Activated T-helper 17 cell treated with anti-CD3 and anti-CD28 coated beads, Interleukin-2, amount 50 U/mL, for 72 hours (primary cell): Measurements from ENCODE around the gene GYG2. TPM values are rescaled to one million over a fixed set of nuclear protein-coding genes. Genes with fewer than 3 reads are reported as not detected.
"Not testable (repeated sequence)": the region's sequence is repeated elsewhere in the genome, so short reads cannot be mapped to it uniquely, and the experiment has no call there.

ENCODE experiments used
- ATAC-seq: fragments of 150-1000 bp; cut with Tn5 transposase; replicated peaks from 2 replicates; pipeline ENCODE4 v1.10.0; 2021; ENCODE audit warnings: mild to moderate bottlenecking, moderate library complexity
- H3K27ac Mint-ChIP-seq: one replicate; pipeline ENCODE4 v1.8.0; 2022; ENCODE audit warnings: mixed read lengths
- H3K27me3 Mint-ChIP-seq: one replicate; pipeline ENCODE4 v1.8.0; 2022; ENCODE audit warnings: mixed read lengths
- H3K36me3 Mint-ChIP-seq: one replicate; pipeline ENCODE4 v1.8.0; 2022; ENCODE audit warnings: low read depth, mild to moderate bottlenecking, mixed read lengths
- H3K4me1 Mint-ChIP-seq: one replicate; pipeline ENCODE4 v1.8.0; 2022; ENCODE audit warnings: mixed read lengths
- H3K4me3 Mint-ChIP-seq: one replicate; pipeline ENCODE4 v1.8.0; 2022; ENCODE audit warnings: mild to moderate bottlenecking, mixed read lengths
- H3K9me3 Mint-ChIP-seq: one replicate; pipeline ENCODE4 v1.8.0; 2022; ENCODE audit warnings: mixed read lengths
- total RNA-seq, 2 donors: library from RNA; stranded (reverse); gene quantifications; one replicate each; pipeline ENCODE4 v1.2.3, GENCODE V29; 2022

Gene GYG2
- total RNA-seq, 2 donors from 2014 or later, result not detected

- no peaks in the 10 kb centered on the region for H3K4me1 Mint-ChIP-seq
- no peak overlapping the region for H3K4me3 Mint-ChIP-seq
- no peak overlapping the region for H3K27ac Mint-ChIP-seq
- ATAC-seq, result no peak
- peaks cover 3% of the 10 kb centered on the region for H3K27me3 Mint-ChIP-seq
- H3K36me3 Mint-ChIP-seq, result no peaks in the 10 kb centered on the region
- no peaks in the 10 kb centered on the region for H3K9me3 Mint-ChIP-seq
Observed at GRCh38 chrX:2894885-2895292, 66.2 kb downstream of the GYG2 start.

DNA sequence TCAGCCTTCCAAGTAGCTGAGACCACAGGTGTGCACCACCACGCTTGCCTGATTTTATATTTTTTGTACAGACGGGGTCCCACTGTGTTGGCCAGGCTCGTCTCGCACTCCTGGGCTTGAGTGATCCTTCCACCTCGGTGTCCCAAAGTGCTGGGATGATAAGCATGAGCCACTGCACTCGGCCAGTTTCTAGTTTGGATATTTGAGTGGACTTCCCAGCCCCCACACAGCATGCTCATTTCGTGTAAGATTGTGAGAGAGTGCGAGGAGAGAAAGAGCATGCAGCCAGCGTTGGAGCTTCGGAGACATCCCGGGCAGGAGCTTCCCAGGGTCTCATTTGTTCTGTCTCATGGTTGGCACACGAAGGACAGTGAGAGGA lies 68.6 kb downstream of the GYG2 start:
- Mint-ChIP-seq H3K36me3 (no peaks in the 10 kb centered on the region), H3K4me3 (no peak overlapping the region), H3K4me1 (no peaks in the 10 kb centered on the region), H3K27me3 (no peaks in the 10 kb centered on the region), H3K9me3 (no peaks in the 10 kb centered on the region), H3K27ac (no peak overlapping the region)
- ATAC-seq, result no peak

GRCh38 chrX:2897690-2898623 lies 69.2 kb downstream of the GYG2 start:
- not testable (repeated sequence) for H3K4me1 Mint-ChIP-seq, ATAC-seq, H3K4me3 Mint-ChIP-seq, H3K36me3 Mint-ChIP-seq, H3K27ac Mint-ChIP-seq, H3K9me3 Mint-ChIP-seq, H3K27me3 Mint-ChIP-seq

GRCh38 chrX:2898846-2899512 lies 70.2 kb downstream of the GYG2 start:
- Mint-ChIP-seq H3K4me3 (no peak overlapping the region), H3K9me3 (no peaks in the 10 kb centered on the region), H3K27ac (no peak overlapping the region), H3K36me3 (no peaks in the 10 kb centered on the region), H3K4me1 (no peaks in the 10 kb centered on the region), H3K27me3 (no peaks in the 10 kb centered on the region)
- ATAC-seq, result no peak

- H3K27ac Mint-ChIP-seq, result no peak overlapping the region
Observed at GRCh38 chrX:2901367-2902036, 72.8 kb downstream of the GYG2 start.

GRCh38 chrX:2902841-2903240 lies 74.1 kb downstream of the GYG2 start:
- H3K27me3 Mint-ChIP-seq, result no peaks in the 10 kb centered on the region
- H3K4me3 Mint-ChIP-seq, result no peak overlapping the region
- peaks cover 2% of the 10 kb centered on the region for H3K36me3 Mint-ChIP-seq
- H3K27ac Mint-ChIP-seq, result no peak overlapping the region
- H3K9me3 Mint-ChIP-seq, result peaks cover under 1% of the 10 kb centered on the region
- no peaks in the 10 kb centered on the region for H3K4me1 Mint-ChIP-seq
- no peak for ATAC-seq

More at GRCh38 chrX:2901367-2902036, 72.8 kb downstream of the GYG2 start:
- Mint-ChIP-seq H3K4me3 (no peak overlapping the region), H3K27me3 (no peaks in the 10 kb centered on the region), H3K36me3 (no peaks in the 10 kb centered on the region), H3K4me1 (no peaks in the 10 kb centered on the region), H3K9me3 (no peaks in the 10 kb centered on the region)
- no peak for ATAC-seq

GRCh38 chrX:2903366-2903765 lies 74.6 kb downstream of the GYG2 start:
- Mint-ChIP-seq H3K27me3 (no peaks in the 10 kb centered on the region), H3K4me1 (no peaks in the 10 kb centered on the region), H3K27ac (no peak overlapping the region), H3K9me3 (peaks cover 3% of the 10 kb centered on the region), H3K36me3 (peaks cover 7% of the 10 kb centered on the region), H3K4me3 (no peak overlapping the region)
- no peak for ATAC-seq

- Mint-ChIP-seq H3K27ac (no peak overlapping the region), H3K4me1 (no peaks in the 10 kb centered on the region), H3K27me3 (no peaks in the 10 kb centered on the region), H3K9me3 (peaks cover 3% of the 10 kb centered on the region), H3K4me3 (no peak overlapping the region), H3K36me3 (peaks cover 8% of the 10 kb centered on the region)
- no peak for ATAC-seq
Observed at GRCh38 chrX:2907295-2907694, 78.6 kb downstream of the GYG2 start.

- peaks cover 8% of the 10 kb centered on the region for H3K36me3 Mint-ChIP-seq
- H3K4me1 Mint-ChIP-seq, result no peaks in the 10 kb centered on the region
- no peak for ATAC-seq
- no peak overlapping the region for H3K27ac Mint-ChIP-seq
- peaks cover 3% of the 10 kb centered on the region for H3K9me3 Mint-ChIP-seq
- H3K4me3 Mint-ChIP-seq, result no peak overlapping the region
- H3K27me3 Mint-ChIP-seq, result no peaks in the 10 kb centered on the region
Observed at GRCh38 chrX:2908125-2908685, 79.5 kb downstream of the GYG2 start.

DNA sequence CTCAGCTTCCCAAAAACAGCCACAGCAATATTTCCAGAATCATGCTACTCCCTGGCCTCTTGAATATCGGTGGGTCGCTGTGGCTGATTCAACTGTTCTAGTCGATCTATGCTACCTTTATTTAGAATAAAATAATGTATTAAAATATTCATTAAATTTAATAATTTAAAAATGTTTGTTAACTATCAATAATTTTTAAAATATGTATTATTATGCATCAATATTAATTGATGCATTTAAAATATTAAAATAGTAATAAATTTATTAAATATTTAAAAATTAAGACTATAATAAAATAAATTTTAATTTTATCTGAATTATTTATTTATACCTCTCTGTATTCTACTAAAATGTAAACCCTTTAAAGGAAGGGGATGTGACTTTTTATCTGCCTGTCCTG lies 81.4 kb downstream of the GYG2 start:
- no peak overlapping the region for H3K4me3 Mint-ChIP-seq
- H3K9me3 Mint-ChIP-seq, result peaks cover 3% of the 10 kb centered on the region
- no peak overlapping the region for H3K27ac Mint-ChIP-seq
- no peaks in the 10 kb centered on the region for H3K4me1 Mint-ChIP-seq
- H3K36me3 Mint-ChIP-seq, result peaks cover 8% of the 10 kb centered on the region
- no peak for ATAC-seq
- H3K27me3 Mint-ChIP-seq, result no peaks in the 10 kb centered on the region

DNA sequence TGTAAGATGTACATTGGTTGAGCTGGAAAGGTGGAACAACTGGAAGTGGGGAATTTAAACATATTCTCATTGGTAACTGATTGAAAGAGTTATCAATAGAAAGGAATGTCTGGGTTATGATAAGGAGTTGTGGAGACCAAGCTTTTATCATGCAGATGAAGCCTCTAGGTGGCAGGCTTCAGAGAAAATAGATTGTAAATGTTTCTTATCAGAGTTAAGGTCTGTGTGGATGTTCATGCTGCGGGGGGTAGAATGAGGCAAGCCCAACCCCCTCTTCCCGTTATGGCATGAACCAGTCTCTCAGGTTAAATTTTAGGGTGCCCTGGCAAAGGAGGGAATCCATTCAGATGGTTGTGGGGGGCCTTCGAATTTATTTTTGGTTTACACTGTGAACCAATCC lies 84.4 kb downstream of the GYG2 start:
- no peaks in the 10 kb centered on the region for H3K27me3 Mint-ChIP-seq
- H3K4me1 Mint-ChIP-seq, result no peaks in the 10 kb centered on the region
- ATAC-seq, result no peak
- no peak overlapping the region for H3K4me3 Mint-ChIP-seq
- no peak overlapping the region for H3K27ac Mint-ChIP-seq
- peaks cover 3% of the 10 kb centered on the region for H3K36me3 Mint-ChIP-seq
- no peaks in the 10 kb centered on the region for H3K9me3 Mint-ChIP-seq

DNA sequence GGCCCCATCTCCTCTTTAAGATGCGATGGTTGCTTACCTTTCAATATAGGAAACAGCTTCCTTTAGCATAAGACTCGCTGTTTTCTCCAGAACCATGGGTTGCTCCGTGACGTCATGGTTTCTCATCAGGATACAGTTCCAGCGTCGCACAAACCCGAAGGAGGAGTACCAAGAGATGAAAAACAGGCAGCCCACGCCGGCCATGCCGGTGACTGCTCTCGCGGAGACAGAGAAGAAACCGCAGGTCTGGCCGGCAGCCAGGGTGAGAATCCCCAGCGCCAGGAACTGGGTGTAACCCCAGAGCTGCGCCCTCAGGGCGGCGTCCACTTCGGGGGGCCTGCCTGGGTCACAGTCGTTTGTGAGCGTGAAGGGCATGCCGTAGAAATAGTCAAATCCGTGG lies 89.0 kb downstream of the GYG2 start:
- Mint-ChIP-seq H3K9me3 (no peaks in the 10 kb centered on the region), H3K27ac (no peak overlapping the region), H3K36me3 (no peaks in the 10 kb centered on the region), H3K4me3 (no peak overlapping the region), H3K4me1 (no peaks in the 10 kb centered on the region), H3K27me3 (no peaks in the 10 kb centered on the region)
- ATAC-seq, result no peak

DNA sequence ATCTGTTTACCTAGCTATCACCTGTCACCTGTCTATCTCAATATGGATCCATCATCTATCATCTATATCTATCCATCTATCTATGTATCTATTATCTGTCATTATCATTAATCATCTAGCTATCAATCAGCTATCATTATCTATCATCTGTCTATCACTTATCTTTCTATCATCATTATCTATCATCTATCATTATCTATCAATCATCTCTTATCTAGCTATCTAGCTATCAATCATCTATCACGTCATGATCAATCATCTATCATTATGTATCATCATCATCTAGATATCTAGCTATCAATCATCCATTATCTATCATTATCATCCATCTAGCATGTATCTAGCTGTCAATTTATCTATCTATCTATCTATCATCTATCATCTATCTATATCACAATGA lies 92.5 kb downstream of the GYG2 start:
- H3K4me1 Mint-ChIP-seq, result no peaks in the 10 kb centered on the region
- no peaks in the 10 kb centered on the region for H3K9me3 Mint-ChIP-seq
- H3K36me3 Mint-ChIP-seq, result no peaks in the 10 kb centered on the region
- no peak overlapping the region for H3K27ac Mint-ChIP-seq
- H3K4me3 Mint-ChIP-seq, result no peak overlapping the region
- no peaks in the 10 kb centered on the region for H3K27me3 Mint-ChIP-seq
- ATAC-seq, result no peak

GRCh38 chrX:2921750-2922149 lies 93.0 kb downstream of the GYG2 start:
- Mint-ChIP-seq H3K4me1 (no peaks in the 10 kb centered on the region), H3K27ac (no peak overlapping the region), H3K9me3 (no peaks in the 10 kb centered on the region), H3K27me3 (no peaks in the 10 kb centered on the region), H3K4me3 (no peak overlapping the region), H3K36me3 (no peaks in the 10 kb centered on the region)
- ATAC-seq, result no peak
